Neural cell (in vitro differentiated cells): ENCODE measurements around the gene PACS1. TPM values are rescaled to one million over a fixed set of nuclear protein-coding genes. Genes with fewer than 3 reads are reported as not detected.

ENCODE experiments used
- H2AFZ ChIP-seq: fragments of 200-600, 300-800 bp; sonication (generic), shearing (Covaris generic); 2 replicates; pipeline ENCODE4 v1.6.0; 2014; ENCODE audit warnings: low read depth, mild to moderate bottlenecking, antibody characterized with exemption, low read length, moderate library complexity
- H3F3A ChIP-seq: fragments of 200-600 bp; shearing (Covaris generic); 2 replicates; pipeline ENCODE4 v1.6.1; 2016; ENCODE audit warnings: mild to moderate bottlenecking, moderate library complexity, mixed read lengths, antibody characterized with exemption, low read length; ENCODE audit not compliant: insufficient read depth, poor library complexity, severe bottlenecking
- H3K27ac ChIP-seq: fragments of 200-600, 300-800 bp; sonication (generic), shearing (Covaris generic); 2 replicates; pipeline ENCODE4 v1.5.1; 2014; ENCODE audit warnings: mild to moderate bottlenecking, low read length, moderate library complexity
- H3K27me3 ChIP-seq: fragments of 300-800, 200-600 bp; sonication (generic), shearing (Covaris generic); 2 replicates; pipeline ENCODE4 v1.6.0; 2014; ENCODE audit warnings: mild to moderate bottlenecking, low read depth, low read length, moderate library complexity; ENCODE audit not compliant: insufficient read depth
- H3K36me3 ChIP-seq: fragments of 300-800, 200-600 bp; sonication (generic), shearing (Covaris generic); 2 replicates; pipeline ENCODE4 v1.5.1; 2014; ENCODE audit warnings: mild to moderate bottlenecking, antibody characterized with exemption, low read length, moderate library complexity; ENCODE audit not compliant: insufficient read depth
- H3K4me2 ChIP-seq: fragments of 300-800, 200-600 bp; sonication (generic), shearing (Covaris generic); 2 replicates; pipeline ENCODE4 v1.6.0; 2014; ENCODE audit warnings: mild to moderate bottlenecking, low read length
- H3K4me3 ChIP-seq: fragments of 300-800, 200-600 bp; sonication (generic), shearing (Covaris generic); 2 replicates; pipeline ENCODE4 v1.5.1; 2014; ENCODE audit warnings: mild to moderate bottlenecking, low read length, moderate library complexity
- H3K79me2 ChIP-seq: fragments of 200-600 bp; shearing (Covaris generic); replicated peaks from 2 replicates; pipeline ENCODE4 v1.6.0; 2014; ENCODE audit warnings: mild to moderate bottlenecking, low read length, moderate library complexity; ENCODE audit not compliant: insufficient read depth
- H3K9ac ChIP-seq: fragments of 300-800, 200-600 bp; sonication (generic), shearing (Covaris generic); 2 replicates; pipeline ENCODE4 v1.6.1; 2016; ENCODE audit warnings: mild to moderate bottlenecking, low read length, mixed read lengths
- H3K9me2 ChIP-seq: fragments of 200-600 bp; shearing (Covaris generic); 2 replicates; pipeline ENCODE4 v1.6.1; 2016; ENCODE audit warnings: mild to moderate bottlenecking, low read length, mixed read lengths; ENCODE audit not compliant: insufficient read depth
- H3K9me3 ChIP-seq: fragments of 200-600, 300-800 bp; sonication (generic), shearing (Covaris generic); 2 replicates; pipeline ENCODE4 v1.6.1; 2016; ENCODE audit warnings: mild to moderate bottlenecking, mixed run types, low read length, moderate library complexity, mixed read lengths
- H4K20me1 ChIP-seq: fragments of 200-600 bp; shearing (Covaris generic); 2 replicates; pipeline ENCODE4 v1.6.1; 2016; ENCODE audit warnings: mild to moderate bottlenecking, mixed run types; ENCODE audit not compliant: insufficient read depth
- CTCF ChIP-seq: fragments of 450-650 bp; IDR thresholded peaks from 2 replicates; pipeline ENCODE4 v1.5.1; 2014; ENCODE audit warnings: antibody characterized with exemption, mild to moderate bottlenecking, moderate library complexity; ENCODE audit not compliant: poor library complexity, severe bottlenecking
- EP300 ChIP-seq: fragments of 450-650 bp; conservative IDR thresholded peaks from 2 replicates; pipeline ENCODE4 v1.6.1; 2014; ENCODE audit warnings: antibody characterized with exemption, mild to moderate bottlenecking, moderate library complexity; ENCODE audit not compliant: poor library complexity, severe bottlenecking
- EZH2 ChIP-seq: fragments of 200-600, 300-800 bp; shearing (Covaris generic), sonication (generic); IDR thresholded peaks from 2 replicates; pipeline ENCODE4 v1.6.1; 2014; ENCODE audit warnings: antibody characterized with exemption, low read length, borderline replicate concordance, mild to moderate bottlenecking; ENCODE audit not compliant: insufficient read depth, poor library complexity, severe bottlenecking
- MXI1 ChIP-seq: fragments of 450-650 bp; conservative IDR thresholded peaks from 2 replicates; pipeline ENCODE4 v1.6.1; 2014; ENCODE audit warnings: antibody characterized with exemption, mild to moderate bottlenecking; ENCODE audit not compliant: poor library complexity, severe bottlenecking
- POLR2AphosphoS5 ChIP-seq: IDR thresholded peaks from 2 replicates; pipeline ENCODE4 v1.6.1; 2012
- RAD21 ChIP-seq: fragments of 450-650 bp; conservative IDR thresholded peaks from 2 replicates; pipeline ENCODE4 v1.6.1; 2014; ENCODE audit warnings: antibody characterized with exemption, mild to moderate bottlenecking, moderate library complexity
- REST ChIP-seq: IDR thresholded peaks from 2 replicates; pipeline ENCODE4 v1.6.1; 2012; ENCODE audit warnings: borderline replicate concordance
- SMC3 ChIP-seq: fragments of 450-650 bp; conservative IDR thresholded peaks from 2 replicates; pipeline ENCODE4 v1.6.1; 2014; ENCODE audit warnings: antibody characterized with exemption, mild to moderate bottlenecking, moderate library complexity; ENCODE audit not compliant: poor library complexity
- TAF1 ChIP-seq: IDR thresholded peaks from 2 replicates; pipeline ENCODE4 v1.6.1; 2012; ENCODE audit warnings: low read depth
- polyA plus RNA-seq: library from polyadenylated mRNA; depleted of rRNA; stranded (reverse); fragments of >200 nt; gene quantifications from 2 replicates; pipeline ENCODE4 v1.2.3, GENCODE V29; 2014

PACS1 gene
- polyA plus RNA-seq, 1 donor from 2014 or later = 14.4 TPM

GRCh38 chr11:66265531-66266377 lies 195.7 kb downstream of the PACS1 start:
- Histone ChIP-seq H3K36me3 (no peaks in the 10 kb centered on the region), H3K9ac (no peak overlapping the region), H4K20me1 (no peaks in the 10 kb centered on the region), H3K4me2 (no peak overlapping the region), H3K27ac (no peak overlapping the region), H2AFZ (no peak overlapping the region), H3K4me3 (no peak overlapping the region), H3F3A (no peaks in the 10 kb centered on the region), H3K9me3 (no peaks in the 10 kb centered on the region), H3K9me2 (no peaks in the 10 kb centered on the region), H3K27me3 (no peaks in the 10 kb centered on the region), H3K79me2 (peaks cover 19% of the 10 kb centered on the region)
- no peak for TF ChIP-seq TAF1
- no peak for TF ChIP-seq CTCF
- no peak for TF ChIP-seq REST
- TF ChIP-seq RAD21 = no peak
- TF ChIP-seq EP300 = no peak
- no peak for TF ChIP-seq MXI1
- no peak for TF ChIP-seq EZH2

GRCh38 chr11:66266378-66267038 lies 196.4 kb downstream of the PACS1 start:
- Histone ChIP-seq H3K4me3 (peak overlapping the region; percentile 92), H3K27ac (peak overlapping the region; percentile 92), H3F3A (no peaks in the 10 kb centered on the region), H4K20me1 (no peaks in the 10 kb centered on the region), H2AFZ (no peak overlapping the region), H3K9me2 (no peaks in the 10 kb centered on the region), H3K9me3 (no peaks in the 10 kb centered on the region), H3K4me2 (no peak overlapping the region), H3K79me2 (peaks cover 20% of the 10 kb centered on the region), H3K36me3 (no peaks in the 10 kb centered on the region), H3K27me3 (no peaks in the 10 kb centered on the region), H3K9ac (peak overlapping the region; percentile 57)
- TF ChIP-seq MXI1 = no peak
- TF ChIP-seq EZH2 = no peak
- no peak for TF ChIP-seq RAD21
- no peak for TF ChIP-seq TAF1
- TF ChIP-seq REST = no peak
- no peak for TF ChIP-seq POLR2AphosphoS5
- TF ChIP-seq SMC3 = no peak
- no peak for TF ChIP-seq CTCF
- no peak for TF ChIP-seq EP300
